ENCODE data around the gene TNS3.

Gene TNS3

GRCh38 chr7:47517821-47518480 is 64.0 kb downstream of the TNS3 start:
- peak overlapping the region in 1 of 11 experiments; percentile 65; a peak in 1 of 22 replicates for H3K27ac ChIP-seq
- no peak overlapping the region for H3K4me3 ChIP-seq
- peak overlapping the region in 5 of 11 experiments; percentile 5 to 86 (median 10); a peak in 5 of 22 replicates for H3K4me2 ChIP-seq
- H3K9ac ChIP-seq, result no peak overlapping the region
- peaks cover 0 to 31% (median 11%) of the 10 kb centered on the region in 11 experiments; a peak in 10 of 22 replicates for H4K20me1 ChIP-seq
- TF ChIP-seq Cebpa-rat (IDR thresholded peaks at IDR 0.05), result no peak
- H3K36me3 ChIP-seq, result peaks cover 0 to 69% (median 15%) of the 10 kb centered on the region in 11 experiments; a peak in 15 of 22 replicates
- H3K4me1 ChIP-seq, result peaks cover 11 to 98% (median 36%) of the 10 kb centered on the region in 10 experiments; a peak in 17 of 20 replicates
- no peaks in the 10 kb centered on the region; a peak in 2 of 22 replicates for H3K9me3 ChIP-seq (replicated peaks in 1 of 11)
- H3K27me3 ChIP-seq, result no peaks in the 10 kb centered on the region

GRCh38 chr7:47516985-47517600 is 64.8 kb downstream of the TNS3 start:
- TF ChIP-seq Cebpa-rat (IDR thresholded peaks at IDR 0.05), result no peak
- H3K27me3 ChIP-seq, result no peaks in the 10 kb centered on the region
- H4K20me1 ChIP-seq, result peaks cover 0 to 31% (median 14%) of the 10 kb centered on the region in 11 experiments; a peak in 13 of 22 replicates
- peaks cover 0 to 67% (median 14%) of the 10 kb centered on the region in 11 experiments; a peak in 15 of 22 replicates for H3K36me3 ChIP-seq
- H3K4me1 ChIP-seq, result peaks cover 17 to 92% (median 39%) of the 10 kb centered on the region in 10 experiments
- no peak overlapping the region for H3K9ac ChIP-seq
- no peak overlapping the region for H3K4me3 ChIP-seq
- H3K9me3 ChIP-seq (replicated peaks in 1 of 11), result no peaks in the 10 kb centered on the region
- H3K4me2 ChIP-seq, result peak overlapping the region in 6 of 11 experiments; percentile 5 to 86 (median 30); a peak in 6 of 22 replicates
- H3K27ac ChIP-seq, result no peak overlapping the region

GRCh38 chr7:47516386-47516785 is 65.5 kb downstream of the TNS3 start:
- H3K4me2 ChIP-seq, result peak overlapping the region in 3 of 11 experiments; percentile 4 to 42 (median 21); a peak in 1 of 22 replicates
- H3K4me3 ChIP-seq, result no peak overlapping the region
- peaks cover 0 to 67% (median 14%) of the 10 kb centered on the region in 11 experiments; a peak in 15 of 22 replicates for H3K36me3 ChIP-seq
- no peak overlapping the region for H3K27ac ChIP-seq
- no peak for TF ChIP-seq Cebpa-rat (IDR thresholded peaks at IDR 0.05)
- H3K4me1 ChIP-seq, result peaks cover 23 to 92% (median 43%) of the 10 kb centered on the region in 10 experiments
- H3K9me3 ChIP-seq (replicated peaks in 1 of 11), result no peaks in the 10 kb centered on the region
- H3K27me3 ChIP-seq, result no peaks in the 10 kb centered on the region
- H3K9ac ChIP-seq, result no peak overlapping the region
- peaks cover 0 to 29% (median 20%) of the 10 kb centered on the region in 11 experiments; a peak in 13 of 22 replicates for H4K20me1 ChIP-seq

GRCh38 chr7:47515305-47515834 is 66.5 kb downstream of the TNS3 start:
- Histone ChIP-seq H3K36me3 (peaks cover 0 to 72% (median 14%) of the 10 kb centered on the region in 11 experiments; a peak in 15 of 22 replicates), H4K20me1 (peaks cover 0 to 28% (median 20%) of the 10 kb centered on the region in 11 experiments; a peak in 11 of 22 replicates), H3K4me1 (peaks cover 17 to 82% (median 38%) of the 10 kb centered on the region in 10 experiments), H3K27ac (no peak overlapping the region), H3K4me3 (no peak overlapping the region), H3K27me3 (no peaks in the 10 kb centered on the region), H3K4me2 (peak overlapping the region in 2 of 11 experiments; percentile 50 to 78; a peak in 3 of 22 replicates), H3K9me3 (replicated peaks in 1 of 11) (no peaks in the 10 kb centered on the region), H3K9ac (no peak overlapping the region)
- no peak for TF ChIP-seq Cebpa-rat (IDR thresholded peaks at IDR 0.05)

DNA sequence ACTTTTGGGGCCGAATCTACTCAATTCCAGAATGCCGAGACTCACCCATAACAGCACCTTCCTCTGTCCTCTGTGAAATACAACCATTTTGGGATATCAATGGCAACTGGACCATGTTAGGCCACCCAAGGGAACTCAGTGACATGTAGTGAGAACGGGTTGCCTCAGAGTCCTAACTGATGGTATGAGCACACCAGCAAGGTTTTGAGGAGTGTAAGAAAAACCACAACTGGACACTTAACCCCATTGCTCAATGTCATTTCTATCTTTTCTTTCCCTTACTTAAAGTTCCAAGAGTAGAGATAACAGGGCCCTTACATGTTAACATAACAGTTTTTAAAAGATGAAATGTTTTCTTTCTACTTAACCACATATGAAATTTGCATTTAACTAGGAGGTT is 67.1 kb downstream of the TNS3 start:
- Histone ChIP-seq H3K4me2 (peak overlapping the region in 4 of 11 experiments; percentile 3 to 78 (median 42); a peak in 5 of 22 replicates), H3K36me3 (peaks cover 3 to 78% (median 19%) of the 10 kb centered on the region in 11 experiments; a peak in 17 of 22 replicates), H3K27ac (no peak overlapping the region), H3K4me1 (peaks cover 13 to 76% (median 36%) of the 10 kb centered on the region in 10 experiments), H3K9ac (no peak overlapping the region), H4K20me1 (peaks cover 0 to 28% (median 20%) of the 10 kb centered on the region in 11 experiments; a peak in 11 of 22 replicates), H3K4me3 (no peak overlapping the region), H3K9me3 (replicated peaks in 1 of 11) (peaks cover 0 to 4% (median 0%) of the 10 kb centered on the region in 11 experiments; a peak in 5 of 22 replicates), H3K27me3 (no peaks in the 10 kb centered on the region)
- TF ChIP-seq Cebpa-rat (IDR thresholded peaks at IDR 0.05), result no peak

- no peak overlapping the region for H3K4me3 ChIP-seq
- no peaks in the 10 kb centered on the region for H3K27me3 ChIP-seq
- H3K4me1 ChIP-seq, result peaks cover 13 to 76% (median 34%) of the 10 kb centered on the region in 10 experiments
- no peak for TF ChIP-seq Cebpa-rat (IDR thresholded peaks at IDR 0.05)
- H3K27ac ChIP-seq, result peak overlapping the region in 1 of 11 experiments; percentile 10; a peak in 1 of 22 replicates
- H3K9ac ChIP-seq, result peak overlapping the region in 1 of 11 experiments; percentile 47; a peak in 1 of 22 replicates
- peaks cover 0 to 9% (median 3%) of the 10 kb centered on the region in 11 experiments; a peak in 13 of 22 replicates for H3K9me3 ChIP-seq (replicated peaks in 1 of 11)
- H4K20me1 ChIP-seq, result peaks cover 0 to 28% (median 20%) of the 10 kb centered on the region in 11 experiments; a peak in 11 of 22 replicates
- H3K4me2 ChIP-seq, result peak overlapping the region in 8 of 11 experiments; percentile 0 to 78 (median 18); a peak in 10 of 22 replicates
- H3K36me3 ChIP-seq, result peaks cover 7 to 80% (median 23%) of the 10 kb centered on the region in 11 experiments; a peak in 18 of 22 replicates
Observed at GRCh38 chr7:47514367-47514766, 67.5 kb downstream of the TNS3 start.

- Histone ChIP-seq H3K27me3 (no peaks in the 10 kb centered on the region), H3K4me2 (peak overlapping the region in 9 of 11 experiments; percentile 0 to 78 (median 17); a peak in 12 of 22 replicates), H3K9me3 (replicated peaks in 1 of 11) (peaks cover 0 to 15% (median 8%) of the 10 kb centered on the region in 11 experiments; a peak in 16 of 22 replicates), H4K20me1 (peaks cover 0 to 28% (median 20%) of the 10 kb centered on the region in 11 experiments; a peak in 11 of 22 replicates), H3K9ac (peak overlapping the region in 3 of 11 experiments; percentile 6 to 47 (median 7); a peak in 3 of 22 replicates), H3K4me1 (peaks cover 13 to 76% (median 36%) of the 10 kb centered on the region in 10 experiments), H3K27ac (peak overlapping the region in 2 of 11 experiments; percentile 37 to 41; a peak in 3 of 22 replicates), H3K36me3 (peaks cover 8 to 80% (median 29%) of the 10 kb centered on the region in 11 experiments; a peak in 19 of 22 replicates), H3K4me3 (no peak overlapping the region)
- no peak for TF ChIP-seq Cebpa-rat (IDR thresholded peaks at IDR 0.05)
Observed at GRCh38 chr7:47513741-47514241, 68.1 kb downstream of the TNS3 start.
